NOMO-1 (cell line): ENCODE results near the gene SLC22A23.

Source experiments
- DNase-seq, 2 experiments: peaks; one replicate each; lab custom pipeline; 2025; ENCODE audit not compliant: unreplicated experiment in 2 of 2; lab: John Stamatoyannopoulos, UW

SLC22A23 gene

DNA sequence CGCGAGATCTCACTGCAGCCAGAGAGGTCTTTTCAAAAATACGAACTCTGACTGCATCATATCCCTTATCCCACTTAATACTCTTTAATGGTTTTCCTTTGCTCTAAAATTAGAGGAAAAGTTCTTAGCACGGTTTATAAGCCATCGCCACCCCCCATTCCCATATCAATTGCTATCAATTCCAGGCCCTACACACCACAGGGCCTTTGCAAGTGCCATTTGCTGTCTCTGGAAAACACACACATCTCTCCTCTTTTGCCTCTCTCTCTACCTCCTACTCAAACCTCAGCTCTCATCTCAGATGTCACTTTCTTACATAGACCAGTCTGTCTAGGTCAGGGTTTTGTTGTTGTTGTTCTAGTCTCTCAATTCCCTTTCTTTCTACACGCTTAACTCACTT lies 9.8 kb downstream of the SLC22A23 start:
- no peak for DNase-seq

- no peak for DNase-seq
These were observed 10.7 kb downstream of the SLC22A23 start for GRCh38 chr6:3446184-3446583.

DNA sequence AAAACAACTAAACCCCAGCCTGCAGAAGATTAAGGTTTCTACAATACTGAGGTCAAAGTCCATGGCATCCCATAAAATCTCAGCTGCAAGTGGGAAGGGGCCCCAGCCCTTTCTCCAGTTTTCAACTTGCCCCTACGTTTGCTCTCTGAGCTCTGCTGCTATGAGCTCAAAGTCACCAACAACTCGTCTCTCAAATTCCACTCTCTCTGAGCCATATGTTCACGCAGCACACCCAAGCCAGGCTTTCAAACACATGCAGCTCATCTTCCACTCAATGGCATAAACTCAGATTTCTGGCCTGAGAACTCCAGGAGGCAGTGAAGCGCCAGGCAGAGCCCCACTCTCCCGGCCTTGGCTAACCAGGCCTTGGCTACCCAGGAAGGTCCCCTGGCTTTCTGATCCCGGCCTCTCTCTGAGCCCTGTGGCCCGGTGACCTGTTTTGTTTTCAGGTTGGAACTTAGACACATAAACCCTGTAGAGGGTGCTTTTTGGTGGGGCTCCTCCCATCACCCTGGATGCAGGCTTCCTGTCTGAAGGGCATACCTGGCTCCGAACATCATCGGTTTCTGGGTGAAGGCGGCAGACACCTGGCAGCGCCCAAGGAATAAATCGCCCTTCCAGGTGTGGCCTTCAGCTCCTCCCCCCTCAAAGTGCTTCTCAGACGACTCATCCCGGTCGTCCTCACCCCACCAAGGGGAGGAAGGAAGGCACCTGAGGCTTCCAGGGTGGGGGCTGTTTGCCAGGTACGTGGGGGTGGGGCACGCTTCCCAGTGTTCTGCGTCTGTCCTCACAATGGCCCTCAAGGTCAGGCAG lies 12.4 kb downstream of the SLC22A23 start:
- no peak for DNase-seq

- no peak for DNase-seq
These were observed 13.7 kb downstream of the SLC22A23 start for GRCh38 chr6:3443221-3443515.

DNA sequence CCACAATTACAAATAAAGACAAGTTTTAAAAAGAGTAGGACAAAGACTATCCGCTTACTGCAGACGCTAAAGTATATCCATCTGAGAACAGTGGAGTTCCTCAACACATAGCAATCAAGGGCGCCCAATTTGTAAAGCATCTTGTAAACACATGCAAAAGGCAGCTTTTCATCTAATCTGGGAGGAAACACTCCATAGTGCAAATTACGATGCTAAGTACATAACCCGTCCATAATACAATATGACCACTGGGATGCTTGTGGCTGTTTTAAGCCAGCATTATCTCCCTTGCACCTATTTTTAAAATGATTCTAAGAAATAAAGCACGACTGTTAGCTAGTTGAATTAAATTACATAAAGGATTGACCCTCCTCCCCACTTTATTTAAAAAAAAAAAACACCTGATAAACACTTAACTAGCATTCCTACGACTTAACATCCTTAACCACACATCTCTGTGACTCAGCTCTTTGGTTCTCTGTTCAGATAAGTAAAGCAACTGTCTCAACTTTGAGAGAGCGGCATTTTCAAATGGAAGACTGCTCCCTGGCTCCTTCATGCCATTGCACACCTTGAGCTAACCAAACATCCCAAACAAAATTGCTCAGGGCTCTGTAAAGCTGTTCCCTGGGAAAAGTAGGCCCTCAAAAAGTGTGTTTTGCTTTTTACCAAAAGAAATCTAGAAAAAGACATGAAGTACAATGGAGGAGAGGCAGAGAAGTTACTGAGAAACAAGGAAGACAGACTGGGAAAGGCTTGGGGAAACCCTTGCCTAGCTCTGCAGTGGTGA lies 14.2 kb downstream of the SLC22A23 start:
- DNase-seq: no peak

GRCh38 chr6:3440911-3441310 lies 15.9 kb downstream of the SLC22A23 start:
- no peak for DNase-seq

DNA sequence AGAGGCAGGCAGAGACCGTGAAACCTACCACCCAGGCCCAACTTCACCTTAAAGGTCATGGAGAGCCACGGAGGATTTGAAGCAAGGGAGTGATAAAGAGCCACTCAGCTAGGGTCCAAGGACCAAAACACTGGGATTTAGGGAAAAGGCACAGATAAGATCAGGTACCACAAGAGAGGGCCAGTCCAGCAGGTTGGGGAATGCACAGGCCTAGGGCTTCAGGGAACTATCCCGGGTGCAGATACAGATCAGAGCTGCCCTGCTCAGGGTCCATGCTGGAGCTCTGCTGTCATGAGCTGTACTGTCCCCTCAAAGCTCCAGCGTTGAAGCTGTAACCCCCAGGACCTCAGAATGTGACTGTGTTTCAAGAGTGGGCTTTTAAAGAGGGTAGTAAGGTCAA lies 16.9 kb downstream of the SLC22A23 start:
- no peak for DNase-seq

DNA sequence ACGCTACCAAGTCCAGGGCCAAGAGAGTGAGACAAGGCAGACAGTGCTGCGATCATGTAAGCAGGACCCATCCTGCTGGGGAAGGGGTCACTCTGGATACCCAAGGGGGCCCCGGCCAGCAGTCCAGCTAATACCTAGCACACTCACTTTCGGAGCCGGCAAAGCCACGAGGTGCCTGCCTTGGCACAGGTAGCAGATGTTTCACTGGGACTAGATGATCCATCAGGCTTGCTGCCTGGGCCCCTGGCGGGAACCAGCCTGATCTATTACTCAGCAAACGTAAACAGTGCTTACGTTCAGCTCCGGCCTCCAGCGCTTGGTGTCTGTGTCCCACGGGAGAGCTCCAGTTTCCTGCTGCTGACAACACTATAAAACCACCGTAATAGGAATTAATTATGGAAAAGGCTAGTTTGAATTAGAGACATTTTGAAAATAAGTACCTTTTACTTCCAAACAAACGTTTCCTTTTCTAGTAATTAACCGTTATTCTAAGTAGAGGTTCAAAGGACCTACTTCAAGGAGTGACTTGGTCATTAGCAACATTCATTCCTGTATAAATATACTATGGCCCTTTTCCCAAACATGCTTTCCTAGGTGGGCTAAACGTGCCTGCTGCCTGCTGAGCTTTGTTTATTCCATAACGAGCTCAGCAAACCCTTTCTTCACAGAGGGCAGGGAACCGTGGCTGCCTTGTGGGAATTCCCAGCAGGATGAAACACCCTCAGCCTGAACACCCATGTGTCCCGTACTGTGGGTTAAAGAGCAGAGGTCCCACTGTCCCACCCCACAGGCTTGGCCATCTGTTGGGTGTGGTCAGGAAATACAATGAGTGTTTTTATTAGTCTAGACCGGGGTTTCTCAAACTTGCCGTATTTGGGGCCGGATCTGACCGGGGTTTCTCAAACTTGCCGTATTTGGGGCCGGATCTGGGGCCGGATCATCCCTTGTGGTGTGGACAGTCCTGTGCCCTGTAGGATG lies 18.4 kb downstream of the SLC22A23 start:
- no peak for DNase-seq

DNA sequence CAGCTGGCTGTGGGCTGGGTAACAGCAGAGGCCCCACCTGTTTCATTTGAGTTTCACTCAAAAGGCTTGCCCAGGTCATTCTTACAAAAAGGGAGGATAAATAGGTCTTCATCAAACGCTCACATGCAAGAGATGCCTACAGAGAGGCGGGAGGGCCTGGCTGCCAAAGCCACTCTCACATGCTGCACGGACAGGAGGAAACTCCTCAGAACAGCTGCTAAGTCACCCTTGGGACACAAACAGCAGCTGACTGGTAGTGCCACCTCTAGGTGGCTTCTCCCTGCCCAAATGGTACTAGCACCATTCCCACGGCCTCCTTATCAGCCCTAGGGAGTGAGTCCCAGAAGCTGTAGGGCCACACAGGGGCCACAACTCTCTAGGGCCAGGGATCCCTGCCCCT lies 23.8 kb downstream of the SLC22A23 start:
- DNase-seq: no peak

- DNase-seq: no peak
These were observed 24.4 kb downstream of the SLC22A23 start for GRCh38 chr6:3432416-3432815.

- DNase-seq: no peak
These were observed 24.9 kb downstream of the SLC22A23 start for GRCh38 chr6:3431994-3432393.

DNA sequence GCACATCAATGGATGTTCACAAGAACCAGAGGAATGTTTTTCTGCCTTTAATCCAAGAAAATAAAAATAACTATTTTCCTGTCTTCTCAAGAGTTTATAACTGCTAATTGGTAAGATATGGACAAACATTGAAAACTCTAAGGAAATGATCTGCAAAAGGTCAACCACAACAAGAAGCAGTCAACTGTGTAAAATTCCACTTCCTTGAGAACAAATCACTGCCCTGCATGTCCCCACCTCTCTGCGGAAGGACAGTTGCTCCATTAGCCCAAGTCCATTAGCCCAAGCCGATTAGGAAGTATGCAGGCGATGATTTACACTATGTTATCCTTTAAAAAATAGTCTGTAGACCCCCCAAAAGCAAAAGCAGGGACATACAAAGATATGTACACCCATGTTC lies 27.6 kb downstream of the SLC22A23 start:
- no peak for DNase-seq

DNA sequence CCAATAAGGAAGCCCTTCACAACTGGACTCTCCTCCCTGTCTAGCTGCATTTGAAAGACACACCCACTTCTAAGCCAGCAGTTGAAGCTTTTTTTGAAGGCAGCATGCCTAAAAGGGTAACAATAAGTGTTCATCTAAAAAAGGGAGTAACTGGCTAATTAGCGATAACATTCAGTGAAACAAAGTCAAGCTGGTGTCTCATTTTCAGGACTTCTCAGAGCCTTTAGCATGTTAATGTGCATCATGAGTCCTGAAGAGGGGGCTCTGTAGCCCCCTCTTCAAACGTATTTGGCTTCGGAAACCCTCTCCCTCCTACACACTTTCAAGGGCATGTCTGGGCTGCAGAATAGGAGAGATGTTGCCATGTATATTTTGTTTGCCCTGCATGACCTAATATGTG lies 28.1 kb downstream of the SLC22A23 start:
- no peak for DNase-seq

GRCh38 chr6:3428247-3428646 lies 28.6 kb downstream of the SLC22A23 start:
- DNase-seq: no peak

- no peak for DNase-seq
These were observed 29.2 kb downstream of the SLC22A23 start for GRCh38 chr6:3427687-3428085.

DNA sequence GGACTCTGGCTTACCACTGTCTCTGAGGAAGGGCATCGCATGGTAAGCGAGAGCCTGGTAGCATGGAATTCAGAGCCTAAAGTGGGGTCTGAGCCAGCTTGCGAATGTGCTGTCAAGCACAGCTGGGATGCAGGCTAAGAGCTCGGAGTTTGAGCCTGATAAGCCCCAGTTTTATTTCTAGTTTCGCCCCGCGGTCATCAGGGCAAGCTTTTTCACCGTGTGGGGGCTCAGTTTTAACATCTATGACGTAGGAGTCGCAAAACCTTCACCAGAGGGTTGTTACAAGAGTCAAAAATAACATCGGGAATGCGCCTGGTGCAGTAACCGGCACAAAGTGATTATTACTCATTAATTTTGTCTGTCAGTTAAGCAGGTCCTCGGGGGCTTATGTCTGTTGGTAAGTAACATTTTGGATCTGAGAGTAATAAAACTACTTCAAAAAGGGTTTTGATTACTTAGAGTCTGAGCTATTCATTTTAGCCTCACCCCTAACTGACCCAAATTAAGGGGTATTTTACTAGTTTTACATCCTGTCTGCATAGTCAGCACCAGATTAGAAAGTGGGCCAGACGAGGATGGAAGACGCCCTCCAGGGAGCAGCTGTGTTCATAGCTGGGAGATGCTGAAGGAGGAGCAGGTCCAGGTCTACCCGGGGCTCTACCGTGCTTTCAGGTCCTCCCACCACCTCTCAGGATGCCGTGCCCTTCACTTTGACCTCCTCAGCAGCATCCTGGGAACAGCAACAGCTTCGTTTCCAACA lies 29.7 kb downstream of the SLC22A23 start:
- no peak for DNase-seq

- DNase-seq: no peak
These were observed 30.5 kb downstream of the SLC22A23 start for GRCh38 chr6:3426091-3426926.

DNA sequence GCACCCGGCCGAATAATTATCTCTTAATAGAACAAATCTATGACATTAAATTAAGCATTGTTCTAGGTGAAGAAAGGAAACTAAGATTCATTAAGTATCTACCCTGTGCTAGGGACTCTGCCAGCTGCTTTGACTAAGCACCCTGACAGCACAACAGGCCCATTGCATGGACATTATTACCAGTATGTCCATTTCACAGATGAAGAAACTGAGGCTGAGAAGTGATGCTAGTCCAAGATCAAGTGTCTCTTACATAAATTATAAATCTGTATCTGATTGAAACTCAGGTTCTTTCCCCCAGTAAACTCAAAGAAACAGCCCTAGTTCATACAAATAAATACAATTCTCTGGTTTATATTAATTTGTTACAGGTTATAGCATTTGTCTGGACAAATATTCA lies 31.3 kb downstream of the SLC22A23 start:
- DNase-seq: no peak

- DNase-seq: no peak
These were observed 32.5 kb downstream of the SLC22A23 start for GRCh38 chr6:3424185-3424927.
